Measurements from ENCODE around the gene OR2T34. TPM values are rescaled to one million over a fixed set of nuclear protein-coding genes. Genes with fewer than 3 reads are reported as not detected.
"Not testable (repeated sequence)": the region's sequence is repeated elsewhere in the genome, so short reads cannot be mapped to it uniquely, and the experiment has no call there.

Gene OR2T34
- total RNA-seq, result not detected in 2 replicates

- intact Hi-C loops (cut with micrococcal nuclease), result not testable (repeated sequence)
Measured at GRCh38 chr1:248574657-248575056, at the start of gene OR2T34. TSS of gene OR2T34 (minus strand) at chr1:248574757. CDS start at chr1:248574757, 0 bp downstream.

GRCh38 chr1:248622570-248623001, 48.0 kb upstream of the OR2T34 start:
- intact Hi-C loops (cut with micrococcal nuclease), result no loop called here

GRCh38 chr1:248621770-248622169, 47.2 kb upstream of the OR2T34 start:
- intact Hi-C loops (cut with micrococcal nuclease), result no loop called here

- intact Hi-C loops (cut with micrococcal nuclease), result loop anchor here (2.0 kb wide), 1 partner anchor 188 kb away; no protein-coding TSS in a partner anchor
Measured at GRCh38 chr1:248618878-248619277, 44.3 kb upstream of the OR2T34 start.

- intact Hi-C loops (cut with micrococcal nuclease), result loop anchor here (2.0 kb wide), 1 partner anchor 189 kb away; no protein-coding TSS in a partner anchor
Measured at GRCh38 chr1:248618119-248618518, 43.6 kb upstream of the OR2T34 start.

GRCh38 chr1:248613742-248614141, 39.2 kb upstream of the OR2T34 start:
- intact Hi-C loops (cut with micrococcal nuclease), result no loop called here

- intact Hi-C loops (cut with micrococcal nuclease), result loop anchor here (1.0 kb wide), 1 partner anchor 208 kb away; no protein-coding TSS in a partner anchor
Measured at GRCh38 chr1:248611883-248612414, 37.4 kb upstream of the OR2T34 start.

GRCh38 chr1:248610301-248610700, 35.7 kb upstream of the OR2T34 start:
- intact Hi-C loops (cut with micrococcal nuclease), result no loop called here

GRCh38 chr1:248599396-248599795, 24.8 kb upstream of the OR2T34 start:
- intact Hi-C loops (cut with micrococcal nuclease), result no loop called here

- intact Hi-C loops (cut with micrococcal nuclease), result no loop called here
Measured at GRCh38 chr1:248597589-248597988, 23.0 kb upstream of the OR2T34 start, which contains the start of gene OR2T10. TSS of gene OR2T10 (minus strand) at chr1:248597700. CDS start at chr1:248593768, 3,932 bp downstream.

- intact Hi-C loops (cut with micrococcal nuclease), result no loop called here
Measured at GRCh38 chr1:248596615-248597014, 22.1 kb upstream of the OR2T34 start.

- intact Hi-C loops (cut with micrococcal nuclease), result no loop called here
Measured at GRCh38 chr1:248593226-248593625, 18.7 kb upstream of the OR2T34 start.

GRCh38 chr1:248592655-248593054, 18.1 kb upstream of the OR2T34 start:
- intact Hi-C loops (cut with micrococcal nuclease), result no loop called here

- intact Hi-C loops (cut with micrococcal nuclease), result no loop called here
Measured at GRCh38 chr1:248590055-248590454, 15.5 kb upstream of the OR2T34 start.

- intact Hi-C loops (cut with micrococcal nuclease), result no loop called here
Measured at GRCh38 chr1:248589334-248589733, 14.8 kb upstream of the OR2T34 start.

- intact Hi-C loops (cut with micrococcal nuclease), result no loop called here
Measured at GRCh38 chr1:248585266-248585665, 10.7 kb upstream of the OR2T34 start.

- intact Hi-C loops (cut with micrococcal nuclease), result no loop called here
Measured at GRCh38 chr1:248576260-248576980, 1.9 kb upstream of the OR2T34 start.

- intact Hi-C loops (cut with micrococcal nuclease), result not testable (repeated sequence)
Measured at GRCh38 chr1:248573856-248574255, 701 bp downstream of the OR2T34 start.

GRCh38 chr1:248572049-248572448, 2.5 kb downstream of the OR2T34 start:
- intact Hi-C loops (cut with micrococcal nuclease), result not testable (repeated sequence)

GRCh38 chr1:248570811-248571210, 3.7 kb downstream of the OR2T34 start:
- intact Hi-C loops (cut with micrococcal nuclease), result not testable (repeated sequence)

- intact Hi-C loops (cut with micrococcal nuclease), result loop anchor here (10.0 kb wide), 1 partner anchor 164 kb away; the partner anchor contains the start of gene OR2T1
Measured at GRCh38 chr1:248569049-248569448, 5.5 kb downstream of the OR2T34 start.

Data from T-helper 2 cell treated with Interferon-gamma antibody and Interleukin-4, amounts not matched to agents 100 ng/mL and 5 ng/mL, for 36 hours (primary cell).